Measurements from ENCODE around the gene C9orf78. TPM values are rescaled to one million over a fixed set of nuclear protein-coding genes. Genes with fewer than 3 reads are reported as not detected.
A peak's percentile ranks its signal among the peaks of the same experiment; 100 is the strongest.
"Not testable (repeated sequence)": the region's sequence is repeated elsewhere in the genome, so short reads cannot be mapped to it uniquely, and the experiment has no call there.

C9orf78 gene
- total RNA-seq, 1 experiment from 2014 or later: 27.9 TPM

DNA sequence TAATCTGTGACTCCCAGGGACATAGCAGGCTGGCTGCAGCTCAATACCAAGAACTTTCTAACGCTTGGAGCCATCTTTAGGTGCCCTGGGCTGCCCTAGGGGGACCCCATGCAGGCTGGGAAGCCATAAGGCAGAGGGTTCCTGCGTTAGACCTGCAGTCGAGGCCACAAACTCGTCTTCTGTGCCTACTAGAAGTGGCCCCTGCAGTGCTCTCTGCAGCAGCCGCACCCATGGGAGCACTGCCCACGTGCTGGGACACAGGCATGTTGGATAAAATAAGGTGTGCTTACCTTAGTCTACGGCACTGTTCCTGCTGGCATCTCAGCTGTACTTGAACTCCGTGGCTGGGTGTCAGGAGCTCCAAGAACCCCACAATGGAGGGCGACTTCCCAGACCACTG is 22.7 kb downstream of the C9orf78 start:
- DNase-seq (ENCODE audit: low spot score): no peak

DNA sequence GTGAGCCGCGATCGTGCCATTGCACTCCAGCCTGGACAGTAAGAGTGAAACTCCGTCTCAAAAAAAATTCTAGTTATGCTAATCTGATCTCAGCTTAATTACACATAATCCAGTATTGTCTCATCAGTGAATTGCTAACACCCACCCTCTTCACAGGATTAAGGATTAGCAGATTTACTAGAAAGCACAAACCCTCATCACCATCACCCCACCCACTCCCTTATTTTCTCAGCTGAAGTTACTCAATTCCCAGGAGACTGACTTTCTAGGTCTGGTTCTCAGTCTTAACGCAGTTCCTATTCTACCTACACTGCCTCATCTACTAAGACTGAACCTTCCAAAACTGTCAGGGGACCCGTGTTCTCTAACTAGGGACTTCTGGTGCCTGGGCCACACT is 23.1 kb downstream of the C9orf78 start:
- DNase-seq (ENCODE audit: low spot score): no peak

DNA sequence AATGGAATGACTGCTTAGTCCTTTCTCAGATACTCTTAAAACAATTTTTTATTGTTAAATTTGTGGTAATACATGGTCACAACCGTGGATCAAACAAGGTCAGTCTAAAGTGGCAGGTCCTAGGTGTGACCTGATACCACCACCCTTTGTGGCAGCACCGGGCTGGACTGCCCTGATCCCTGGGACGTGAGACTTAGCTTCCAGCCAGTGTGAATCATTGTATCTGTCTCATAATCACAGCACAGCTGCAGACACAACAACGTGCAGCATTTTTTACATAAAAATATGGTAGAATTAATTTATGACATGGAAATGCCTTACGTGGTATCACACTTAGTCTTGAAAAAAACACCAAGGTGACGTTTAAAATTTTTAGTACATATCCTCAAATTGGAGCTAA is 24.3 kb downstream of the C9orf78 start:
- peak; percentile 53 for DNase-seq (ENCODE audit: low spot score)

DNA sequence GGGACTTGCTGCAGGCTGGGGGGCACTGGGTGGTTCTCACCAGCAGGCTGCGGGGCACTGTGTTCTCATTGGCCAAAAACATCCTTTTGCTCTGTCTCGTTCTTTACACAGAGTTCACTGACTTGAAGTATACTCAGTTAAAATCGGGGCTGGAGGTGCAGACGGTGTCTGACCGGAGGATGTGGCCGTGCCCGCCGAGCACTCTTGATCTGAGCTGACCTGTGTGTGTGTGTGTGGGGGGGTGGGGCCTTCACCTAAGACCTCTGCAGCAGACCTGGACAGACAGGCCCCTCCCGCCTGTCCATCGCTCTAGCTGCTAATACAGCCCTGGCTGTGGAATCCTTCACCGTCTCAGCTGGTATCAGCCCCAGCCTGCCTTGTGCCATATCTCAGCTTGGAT is 25.0 kb downstream of the C9orf78 start:
- no peak for DNase-seq (ENCODE audit: low spot score)

DNA sequence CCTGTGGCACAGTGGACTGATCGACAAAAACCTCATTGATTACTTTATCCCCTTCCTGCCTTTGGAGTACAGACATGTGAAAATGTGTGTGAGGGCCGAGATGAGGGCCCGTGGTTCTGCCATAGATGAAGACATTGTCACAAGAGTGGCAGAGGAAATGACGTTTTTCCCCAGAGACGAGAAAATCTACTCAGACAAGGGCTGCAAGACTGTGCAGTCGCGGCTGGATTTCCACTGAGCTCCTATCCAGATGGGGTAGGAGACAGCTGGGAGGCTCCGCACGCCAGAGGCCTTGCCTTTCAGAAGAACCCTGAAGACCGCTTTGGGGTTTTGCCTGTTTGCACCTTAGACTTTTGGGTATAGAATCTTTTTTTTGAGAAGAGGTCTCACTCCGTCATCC is 25.7 kb downstream of the C9orf78 start:
- no peak for DNase-seq (ENCODE audit: low spot score)

DNA sequence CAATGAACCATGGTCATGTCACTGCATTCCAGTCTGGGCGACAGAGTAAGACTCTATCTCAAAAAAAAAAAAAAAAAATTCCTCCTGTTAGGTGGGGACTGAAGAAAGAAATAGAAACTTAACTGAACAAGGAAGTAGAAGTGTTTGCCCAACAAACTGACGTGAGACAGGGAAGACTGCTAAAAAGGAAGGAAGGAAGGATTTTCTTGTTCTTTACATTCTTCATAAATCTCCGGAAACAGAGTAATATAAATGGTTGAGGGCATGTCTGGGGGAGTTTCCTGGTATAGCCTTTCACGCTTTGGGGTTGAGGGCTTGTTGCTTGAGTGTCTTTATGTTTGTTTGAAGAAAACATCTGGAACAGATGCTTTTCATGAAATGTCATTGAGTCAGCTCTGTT is 29.0 kb downstream of the C9orf78 start:
- no peak for DNase-seq (ENCODE audit: low spot score)

DNA sequence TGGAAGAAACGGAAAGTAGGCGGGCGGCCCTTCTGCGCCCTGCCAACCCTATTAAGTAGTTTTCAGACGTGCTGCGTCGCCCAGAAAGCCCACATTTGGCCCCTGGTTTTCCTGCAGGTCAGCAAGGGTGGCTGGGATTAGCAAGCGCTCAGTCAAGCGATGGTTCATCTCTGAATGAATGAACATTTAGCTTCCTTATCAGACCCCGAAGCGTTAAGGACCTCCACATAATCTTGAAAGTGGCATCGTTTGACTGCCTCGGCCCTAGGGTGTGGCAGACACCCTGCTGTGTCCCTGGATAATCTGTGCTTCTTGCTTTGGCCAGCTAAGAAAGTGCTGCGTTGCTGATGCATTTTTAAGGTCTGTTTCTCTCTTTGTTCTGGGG is 31.4 kb downstream of the C9orf78 start:
- DNase-seq (ENCODE audit: low spot score): peak; percentile 31

DNA sequence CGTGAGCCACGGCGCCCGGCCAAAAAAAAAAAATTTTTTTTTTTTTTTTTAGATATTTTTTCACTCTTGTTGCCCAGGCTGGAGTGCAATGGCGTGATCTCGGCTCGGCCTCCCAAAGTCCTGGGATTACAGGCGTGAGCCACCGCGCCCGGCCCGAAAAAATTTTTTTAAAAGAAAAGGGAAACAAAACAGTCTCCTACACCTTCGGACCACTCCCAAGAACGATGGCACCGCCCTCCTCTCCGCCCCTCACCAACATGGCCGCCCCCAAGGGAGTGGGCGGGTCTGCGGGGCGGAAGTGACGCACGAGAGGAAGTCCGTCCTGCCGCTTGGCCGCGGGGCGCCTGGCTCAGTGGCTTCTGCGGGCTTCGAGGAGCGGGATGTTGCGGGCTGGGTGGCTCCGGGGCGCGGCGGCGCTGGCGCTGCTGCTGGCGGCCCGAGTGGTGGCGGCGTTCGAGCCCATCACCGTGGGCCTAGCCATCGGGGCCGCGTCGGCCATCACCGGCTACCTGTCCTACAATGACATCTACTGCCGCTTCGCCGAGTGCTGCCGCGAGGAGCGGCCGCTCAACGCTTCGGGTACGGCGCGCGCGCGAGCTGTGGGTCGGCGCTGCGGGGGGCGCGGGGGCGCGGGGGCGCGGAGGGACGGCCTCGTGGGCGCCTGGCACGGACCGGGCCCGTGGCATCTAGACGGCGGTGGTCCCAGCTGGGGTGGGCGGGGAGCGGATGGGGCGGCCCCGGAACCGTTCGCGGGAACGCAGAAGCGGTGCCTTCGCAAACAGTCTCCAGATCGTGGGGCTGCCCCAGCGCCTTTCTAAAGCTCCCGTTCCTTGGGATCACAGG is 32.0 kb downstream of the C9orf78 start, which contains the start of gene TOR1B:
Gene TOR1B, plus strand, starts transcription at position 352 of the 843 bp plus-strand sequence. Its CDS starts 29 bp downstream, at position 381.
- DNase-seq (ENCODE audit: low spot score): peak; percentile 87

DNA sequence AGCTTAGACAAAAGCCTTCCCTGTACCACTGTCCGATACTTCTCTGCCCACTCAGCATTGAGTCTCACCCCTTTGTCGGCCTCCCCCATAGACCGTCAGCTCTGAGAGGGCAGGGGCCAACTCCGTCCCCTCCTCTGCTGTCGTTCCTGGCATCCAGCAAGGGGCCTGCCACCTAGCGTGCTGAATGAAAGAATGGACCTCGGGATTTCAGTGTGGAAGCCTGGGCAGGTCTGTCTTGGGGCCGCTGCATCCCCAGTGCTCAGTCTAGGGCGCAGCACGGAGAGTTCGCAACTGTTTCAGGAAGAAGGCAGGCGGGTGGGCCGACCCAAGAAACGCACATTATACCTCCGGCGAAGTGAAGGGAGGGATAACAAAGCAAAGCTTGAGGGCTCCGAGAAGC is 33.6 kb downstream of the C9orf78 start:
- DNase-seq (ENCODE audit: low spot score): no peak

DNA sequence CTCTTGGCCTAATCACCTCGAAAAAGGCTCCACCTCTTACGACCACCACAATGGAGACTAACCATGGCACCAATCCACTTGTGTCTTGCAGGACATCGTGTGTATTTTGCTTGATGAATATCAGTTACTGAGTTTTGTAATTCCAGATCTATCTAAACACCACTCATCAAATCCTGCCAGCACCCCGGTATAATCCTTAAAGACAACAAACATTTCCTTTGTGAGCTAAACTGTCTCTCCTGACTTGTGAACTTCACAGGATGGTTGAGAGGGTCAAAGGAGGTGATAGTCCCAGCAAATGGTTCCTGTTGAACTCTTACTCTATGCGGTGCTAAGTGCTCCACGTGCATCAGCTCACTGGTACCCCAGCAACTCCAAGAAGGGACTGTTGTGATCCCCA is 36.1 kb downstream of the C9orf78 start:
- DNase-seq (ENCODE audit: low spot score): no peak

DNA sequence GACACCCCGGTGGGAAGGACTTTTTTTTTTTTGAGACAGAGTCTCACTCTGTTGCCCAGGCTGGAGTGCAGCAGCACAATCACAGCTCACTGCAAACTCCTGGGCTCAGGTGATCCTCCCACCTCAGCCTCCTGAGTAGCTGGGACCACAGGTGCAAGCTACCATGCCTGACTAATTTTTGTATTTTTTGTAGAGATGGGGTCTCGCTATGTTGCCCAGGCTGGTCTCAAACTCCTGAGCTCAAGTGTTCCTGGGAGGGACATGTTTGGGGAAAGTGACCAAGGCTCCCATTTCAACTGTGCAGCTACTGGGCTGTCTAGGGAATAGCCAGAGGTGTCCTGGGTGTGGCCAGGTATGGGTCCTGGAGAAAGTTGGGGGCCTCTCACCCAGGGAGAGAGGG is 39.0 kb downstream of the C9orf78 start:
- not testable (repeated sequence) for DNase-seq (ENCODE audit: low spot score)

DNA sequence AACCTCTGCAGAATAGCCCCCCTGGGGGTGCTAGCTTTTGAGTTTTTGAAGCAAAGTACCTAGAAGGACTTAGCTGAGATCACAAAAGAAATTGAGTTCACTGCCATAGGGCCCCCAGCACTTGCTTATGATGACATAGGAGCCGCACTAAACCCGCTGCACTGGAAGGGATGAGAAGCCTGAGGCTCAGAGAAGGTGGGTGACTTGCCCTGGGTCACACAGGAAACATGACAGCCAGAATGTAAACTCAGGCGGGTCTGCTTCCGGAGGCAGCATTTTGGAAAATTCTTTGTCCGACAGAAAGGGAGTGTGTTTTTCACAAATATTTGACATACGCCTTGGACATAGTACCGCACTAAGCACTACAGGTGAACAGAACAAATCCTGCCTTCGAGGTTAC is 40.5 kb downstream of the C9orf78 start:
- no peak for DNase-seq (ENCODE audit: low spot score)

DNA sequence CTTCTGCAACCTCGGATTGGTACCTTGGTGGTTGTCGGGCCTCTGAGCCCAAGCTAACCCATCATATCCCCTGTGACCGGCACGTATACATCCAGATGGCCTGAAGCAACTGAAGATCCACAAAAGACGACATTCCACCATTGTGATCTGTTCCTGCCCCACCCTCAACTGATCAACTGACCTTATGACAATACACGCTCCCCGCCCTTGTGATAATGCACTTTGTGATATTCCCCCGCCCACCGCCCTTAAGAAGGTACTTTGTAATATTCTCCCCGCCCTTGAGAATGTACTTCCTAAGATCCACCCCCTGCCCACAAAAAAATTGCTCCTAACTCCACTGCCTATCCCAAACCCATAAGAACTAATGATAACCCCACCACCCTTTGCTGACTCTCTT is 48.6 kb downstream of the C9orf78 start:
- DNase-seq (ENCODE audit: low spot score): no peak

DNA sequence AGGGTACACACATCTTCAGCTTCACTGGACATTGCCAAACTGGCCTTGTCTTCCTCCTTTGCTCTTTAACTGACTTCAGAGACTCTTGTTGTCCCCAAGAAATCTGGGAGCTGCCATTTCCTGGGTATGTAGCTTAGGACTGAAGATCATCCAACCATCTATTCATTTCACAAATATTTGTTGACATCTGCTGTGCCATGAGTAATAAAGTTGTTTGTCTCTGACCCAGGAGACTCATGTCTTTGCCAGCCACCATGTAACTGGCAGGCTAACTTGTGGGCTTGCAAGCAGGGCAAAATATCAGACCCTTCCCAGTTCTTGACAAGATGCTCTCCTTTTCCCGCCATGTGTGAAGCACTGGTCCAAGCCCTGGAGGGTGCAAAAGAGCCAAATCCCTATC is 49.2 kb downstream of the C9orf78 start:
- no peak for DNase-seq (ENCODE audit: low spot score)

DNA sequence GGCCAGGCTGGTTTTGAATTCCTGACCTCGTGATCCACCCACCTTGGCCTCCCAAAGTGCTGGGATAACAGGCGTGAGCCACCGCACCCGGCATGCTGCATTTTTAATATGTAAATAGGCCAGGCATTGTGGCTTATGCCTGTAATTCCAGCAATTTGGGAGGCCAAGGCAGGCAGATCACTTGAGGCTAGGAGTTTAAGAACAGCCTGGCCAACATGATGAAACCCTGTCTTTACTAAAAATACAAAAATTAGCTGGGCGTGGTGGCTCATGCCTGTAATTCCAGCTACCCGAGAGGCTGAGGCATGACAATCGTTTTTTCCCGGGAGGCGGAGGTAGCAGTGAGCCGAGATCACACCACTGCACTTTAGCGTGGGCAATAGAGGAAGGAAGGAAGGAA is 50.1 kb downstream of the C9orf78 start:
- not testable (repeated sequence) for DNase-seq (ENCODE audit: low spot score)

DNA sequence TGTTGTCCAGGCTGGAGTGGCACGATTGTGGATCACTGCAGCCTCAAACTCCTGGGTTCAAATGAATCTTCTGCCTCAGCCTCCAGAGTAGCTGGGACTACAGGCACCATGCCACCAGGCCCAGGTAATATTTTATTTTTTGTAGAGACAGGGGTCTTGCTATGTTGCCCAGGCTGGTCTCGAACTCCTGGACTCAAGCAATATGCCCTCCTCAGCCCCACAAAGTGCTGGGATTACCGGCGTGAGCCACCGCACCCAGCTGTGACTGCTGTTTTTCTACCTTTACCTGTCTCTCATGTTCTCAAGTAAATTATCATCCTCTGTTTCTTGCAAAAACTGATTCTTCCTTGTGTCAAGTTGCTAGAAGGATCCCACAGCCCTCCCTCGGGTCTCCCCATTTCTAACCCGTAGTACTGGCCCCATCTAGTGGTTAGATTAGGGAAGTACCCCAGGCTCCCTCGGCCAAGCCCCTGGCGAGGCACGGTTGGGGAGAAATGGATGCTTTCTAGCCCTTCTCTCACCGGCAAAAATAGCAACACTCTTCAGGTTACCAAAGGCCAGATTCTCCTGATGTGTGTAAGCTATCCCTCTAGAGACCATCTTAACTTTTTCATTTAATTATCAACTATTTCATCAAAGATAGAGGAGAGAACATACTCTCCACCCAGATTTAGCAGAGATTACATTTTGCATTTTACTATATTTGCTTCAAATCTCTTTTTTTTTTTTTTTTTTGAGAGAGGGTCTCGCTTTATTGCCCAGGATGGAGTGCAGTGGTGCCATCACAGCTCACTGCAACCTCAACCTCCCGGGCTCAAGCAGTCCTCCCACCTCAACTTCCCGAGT is 51.3 kb downstream of the C9orf78 start:
- peak; percentile 74 for DNase-seq (ENCODE audit: low spot score)

DNA sequence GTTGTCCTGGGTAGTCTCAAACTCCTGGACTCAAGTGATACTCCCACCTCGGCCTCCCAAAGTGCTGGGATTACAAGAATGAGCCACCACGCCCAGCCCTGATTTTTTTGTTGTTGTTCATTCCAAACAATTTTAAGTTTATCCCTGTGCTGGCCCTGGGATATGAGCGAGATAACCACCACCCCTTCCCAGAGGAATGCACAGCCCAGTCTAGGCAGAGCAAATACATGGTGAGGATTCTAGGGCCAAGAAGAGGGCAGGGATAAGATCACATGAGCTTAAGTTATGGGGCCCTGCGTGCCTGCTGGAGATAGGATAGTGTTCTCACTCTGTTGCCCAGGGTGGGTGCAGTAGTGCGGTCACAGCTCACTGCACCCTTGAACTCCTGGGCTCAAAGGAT is 53.1 kb downstream of the C9orf78 start:
- DNase-seq (ENCODE audit: low spot score): no peak

DNA sequence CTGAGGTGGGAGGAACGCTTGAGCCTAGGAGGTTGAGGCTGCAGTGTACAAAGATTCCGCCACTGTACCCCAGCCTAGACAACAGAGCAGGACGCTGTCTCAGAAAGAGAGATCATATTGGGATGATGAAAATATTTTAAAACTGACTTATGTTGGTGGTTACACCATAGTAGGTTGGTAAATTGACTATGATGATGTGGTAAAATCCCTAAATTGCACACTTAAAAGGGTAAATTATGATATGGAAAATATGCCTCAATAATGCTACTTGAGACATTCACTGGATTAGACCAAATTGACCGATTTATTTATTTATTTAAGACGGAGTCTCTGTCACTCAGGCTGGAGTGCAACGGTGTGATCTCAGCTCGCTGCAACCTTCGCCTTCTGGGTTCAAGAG is 53.9 kb downstream of the C9orf78 start:
- no peak for DNase-seq (ENCODE audit: low spot score)

DNA sequence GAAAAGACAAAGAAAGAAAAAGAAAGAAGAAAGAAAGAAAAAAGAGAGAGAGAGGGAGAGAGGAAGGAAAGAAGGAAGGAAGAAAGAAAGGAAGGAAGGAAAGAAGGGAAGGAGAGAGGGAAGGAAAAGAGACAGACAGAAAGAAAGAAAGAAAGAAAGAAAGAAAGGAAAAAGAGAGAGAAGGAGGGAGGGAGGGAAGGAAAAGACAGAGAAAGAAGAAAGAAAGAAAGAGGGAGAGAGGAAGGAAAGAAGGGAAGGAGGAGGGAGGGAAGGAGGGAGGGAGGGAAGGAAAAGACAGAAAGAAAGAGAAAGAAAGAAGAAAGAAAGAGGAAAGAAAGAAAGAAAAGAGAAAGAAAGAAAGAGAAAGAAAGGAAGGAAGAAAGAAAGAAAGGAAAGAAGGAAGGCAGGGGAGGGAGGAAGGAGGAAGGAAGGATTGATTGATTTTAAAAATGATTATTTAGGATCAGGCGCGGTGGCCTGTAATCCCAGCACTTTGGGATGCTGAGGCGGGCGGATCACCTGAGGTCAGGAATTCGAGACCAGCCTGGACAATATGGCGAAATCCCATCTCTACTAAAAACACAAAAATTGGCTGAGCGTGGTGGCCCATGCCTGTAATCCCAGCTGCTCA is 55.4 kb downstream of the C9orf78 start:
- DNase-seq (ENCODE audit: low spot score): no peak

DNA sequence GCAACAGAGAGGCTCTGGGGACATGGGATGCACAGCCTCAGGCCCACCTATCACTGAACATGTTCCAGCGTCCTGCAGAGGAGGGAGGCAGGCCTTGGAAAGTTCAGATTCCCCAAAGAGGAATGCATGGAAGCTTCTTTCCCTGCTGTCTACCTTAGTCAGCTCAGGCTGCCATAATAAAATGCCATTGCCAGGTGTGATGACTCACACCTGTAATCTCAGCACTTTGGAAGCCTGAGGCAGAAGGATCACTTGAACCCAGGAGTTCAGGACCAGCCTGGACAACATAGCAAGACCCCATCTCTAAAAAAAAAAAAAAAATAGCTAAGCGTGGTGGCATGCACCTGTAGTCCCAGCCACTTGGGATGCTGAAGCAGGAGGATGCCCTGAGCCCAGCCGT is 56.6 kb downstream of the C9orf78 start:
- DNase-seq (ENCODE audit: low spot score): no peak

DNA sequence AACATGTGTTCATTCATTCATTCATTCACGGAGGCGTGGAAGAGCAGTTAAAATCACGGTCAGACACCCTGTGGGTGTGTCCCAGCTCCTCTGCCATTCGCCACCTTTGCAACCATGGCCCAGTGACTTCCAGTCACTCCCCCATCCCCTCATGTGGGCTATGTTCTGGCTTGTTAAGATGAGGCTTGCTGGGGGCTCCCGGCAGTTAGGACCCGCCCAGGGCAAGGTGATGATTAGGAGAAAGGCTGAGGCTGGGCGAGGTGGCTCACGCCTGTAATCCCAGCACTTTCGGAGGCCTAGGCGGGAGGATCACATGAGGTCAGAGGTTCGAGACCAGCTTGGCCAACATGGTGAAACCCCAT is 57.3 kb downstream of the C9orf78 start:
- no peak for DNase-seq (ENCODE audit: low spot score)

All from HT-29 (cell line).